ENCODE results near the gene SECTM1.
"Not testable (repeated sequence)": the region's sequence is repeated elsewhere in the genome, so short reads cannot be mapped to it uniquely, and the experiment has no call there.

The SECTM1 gene

DNA sequence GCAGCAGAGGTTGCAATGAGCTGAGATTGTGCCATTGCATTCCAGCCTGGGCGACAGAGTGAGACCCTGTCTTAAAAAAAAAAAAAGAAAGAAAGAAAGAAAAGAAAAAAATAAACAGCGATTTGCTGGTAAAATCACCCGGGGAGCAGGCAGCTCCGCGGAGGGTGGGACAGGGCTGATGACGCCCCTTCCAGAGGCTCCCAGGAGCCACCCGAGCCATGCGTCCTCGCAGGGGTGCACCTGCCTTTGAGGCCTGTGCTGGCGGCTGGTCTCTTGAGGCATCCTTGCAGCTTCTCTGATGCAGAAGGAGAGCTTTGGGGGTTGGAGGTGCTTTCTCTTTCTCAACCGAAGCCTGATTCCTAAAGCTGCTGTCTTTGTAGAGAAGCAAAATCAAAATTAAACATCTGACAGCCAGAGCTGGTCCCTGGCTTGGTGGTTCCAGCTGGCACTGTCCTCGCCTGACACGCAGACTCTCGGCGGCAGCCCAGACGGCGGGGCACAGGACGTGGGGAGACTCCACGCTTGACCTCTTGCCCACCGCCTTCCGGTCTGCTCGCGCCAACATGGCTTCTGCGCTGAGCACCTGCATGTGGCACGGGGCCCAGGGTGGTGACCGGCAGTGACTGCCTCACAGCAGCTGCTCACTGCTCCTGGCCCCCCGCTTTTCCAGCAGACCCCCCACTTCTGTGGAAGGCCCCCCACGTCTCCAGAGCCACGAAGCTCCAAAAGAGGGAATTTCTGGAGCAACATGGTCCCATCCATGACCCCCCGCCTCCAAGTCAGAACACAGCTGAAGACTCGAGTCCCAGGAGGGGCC lies 44.6 kb upstream of the SECTM1 start:
- H3K27me3 ChIP-seq (replicated peaks; ENCODE audit: control insufficient read depth, insufficient read depth, low read length), result no peaks in the 10 kb centered on the region; the same call in 1 of the 2 replicates
- no peaks in the 10 kb centered on the region for H3K36me3 ChIP-seq (ENCODE audit: control insufficient read depth, insufficient read depth, low read length)
- TF ChIP-seq, protein P1, sequence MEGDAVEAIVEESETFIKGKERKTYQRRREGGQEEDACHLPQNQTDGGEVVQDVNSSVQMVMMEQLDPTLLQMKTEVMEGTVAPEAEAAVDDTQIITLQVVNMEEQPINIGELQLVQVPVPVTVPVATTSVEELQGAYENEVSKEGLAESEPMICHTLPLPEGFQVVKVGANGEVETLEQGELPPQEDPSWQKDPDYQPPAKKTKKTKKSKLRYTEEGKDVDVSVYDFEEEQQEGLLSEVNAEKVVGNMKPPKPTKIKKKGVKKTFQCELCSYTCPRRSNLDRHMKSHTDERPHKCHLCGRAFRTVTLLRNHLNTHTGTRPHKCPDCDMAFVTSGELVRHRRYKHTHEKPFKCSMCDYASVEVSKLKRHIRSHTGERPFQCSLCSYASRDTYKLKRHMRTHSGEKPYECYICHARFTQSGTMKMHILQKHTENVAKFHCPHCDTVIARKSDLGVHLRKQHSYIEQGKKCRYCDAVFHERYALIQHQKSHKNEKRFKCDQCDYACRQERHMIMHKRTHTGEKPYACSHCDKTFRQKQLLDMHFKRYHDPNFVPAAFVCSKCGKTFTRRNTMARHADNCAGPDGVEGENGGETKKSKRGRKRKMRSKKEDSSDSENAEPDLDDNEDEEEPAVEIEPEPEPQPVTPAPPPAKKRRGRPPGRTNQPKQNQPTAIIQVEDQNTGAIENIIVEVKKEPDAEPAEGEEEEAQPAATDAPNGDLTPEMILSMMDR (IDR thresholded peaks at IDR 0.05; ENCODE audit: insufficient read depth, low read length, poor library complexity, severe bottlenecking), result no peak
- H3K4me3 ChIP-seq (replicated peaks; ENCODE audit: low read depth, low read length), result no peak overlapping the region
- no peak for DNase-seq (ENCODE audit: extremely low read depth, insufficient read length)

DNA sequence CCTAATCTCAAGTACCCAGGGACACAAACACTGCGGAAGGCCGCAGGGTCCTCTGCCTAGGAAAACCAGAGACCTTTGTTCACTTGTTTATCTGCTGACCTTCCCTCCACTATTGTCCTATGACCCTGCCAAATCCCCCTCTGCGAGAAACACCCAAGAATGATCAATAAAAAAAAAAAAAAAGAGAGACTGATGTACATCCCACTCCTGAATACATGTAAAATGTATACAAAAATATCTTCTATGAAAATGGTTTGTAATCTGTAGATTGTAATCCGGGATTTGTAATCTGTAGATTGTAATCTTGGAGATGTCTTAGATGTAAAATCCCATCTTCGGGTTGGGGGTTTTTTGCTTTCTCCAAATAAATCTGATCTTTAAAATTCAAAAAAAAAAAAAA lies 43.7 kb upstream of the SECTM1 start:
- not testable (repeated sequence) for H3K27me3 ChIP-seq (replicated peaks; ENCODE audit: control insufficient read depth, insufficient read depth, low read length); H3K4me3 ChIP-seq (replicated peaks; ENCODE audit: low read depth, low read length)

DNA sequence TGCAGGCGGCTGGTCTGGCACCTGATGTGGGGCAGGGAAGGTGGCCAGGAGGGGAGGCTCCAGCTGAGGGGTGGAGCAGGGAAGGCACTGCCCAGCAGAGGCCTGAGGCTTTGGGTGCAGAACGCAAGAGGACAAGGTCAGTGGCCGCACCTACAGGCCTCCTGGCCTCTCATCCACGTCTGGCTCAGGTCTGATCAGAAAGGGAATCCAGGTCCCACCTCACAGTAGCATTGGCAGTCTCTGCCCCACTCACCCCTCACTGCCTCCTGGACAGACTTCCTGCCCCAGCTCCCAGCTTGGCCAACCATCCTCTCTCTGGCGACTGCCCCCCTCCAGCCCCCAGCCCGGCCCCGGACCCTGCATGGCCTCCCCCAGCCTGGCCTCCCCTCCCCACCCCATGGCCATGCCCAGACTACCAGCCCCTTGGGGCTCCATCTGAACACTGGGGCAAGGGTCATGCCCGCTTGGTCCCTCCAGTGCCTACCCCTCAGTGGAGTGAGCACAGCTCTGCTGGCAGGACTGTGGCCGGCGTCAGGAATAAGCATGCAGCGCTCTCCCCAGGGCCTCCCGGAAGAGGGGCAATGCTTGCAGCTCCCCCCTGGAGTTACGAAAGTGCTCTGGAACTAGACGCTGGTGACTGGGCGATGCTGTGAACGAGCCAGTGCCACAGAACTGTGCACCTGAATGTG lies 42.6 kb upstream of the SECTM1 start:
- no peak overlapping the region for H3K4me3 ChIP-seq (replicated peaks; ENCODE audit: low read depth, low read length)
- no peaks in the 10 kb centered on the region; the same call in none of the 2 replicates for H3K27me3 ChIP-seq (replicated peaks; ENCODE audit: control insufficient read depth, insufficient read depth, low read length)
- TF ChIP-seq, protein P1 (IDR thresholded peaks at IDR 0.05; ENCODE audit: insufficient read depth, low read length, poor library complexity, severe bottlenecking), result no peak
- no peaks in the 10 kb centered on the region for H3K36me3 ChIP-seq (ENCODE audit: control insufficient read depth, insufficient read depth, low read length)
- DNase-seq (ENCODE audit: extremely low read depth, insufficient read length), result no peak

More for the DNA sequence above, 43.7 kb upstream of the SECTM1 start:
- DNase-seq (ENCODE audit: extremely low read depth, insufficient read length); H3K36me3 ChIP-seq (ENCODE audit: control insufficient read depth, insufficient read depth, low read length): not testable (repeated sequence)

DNA sequence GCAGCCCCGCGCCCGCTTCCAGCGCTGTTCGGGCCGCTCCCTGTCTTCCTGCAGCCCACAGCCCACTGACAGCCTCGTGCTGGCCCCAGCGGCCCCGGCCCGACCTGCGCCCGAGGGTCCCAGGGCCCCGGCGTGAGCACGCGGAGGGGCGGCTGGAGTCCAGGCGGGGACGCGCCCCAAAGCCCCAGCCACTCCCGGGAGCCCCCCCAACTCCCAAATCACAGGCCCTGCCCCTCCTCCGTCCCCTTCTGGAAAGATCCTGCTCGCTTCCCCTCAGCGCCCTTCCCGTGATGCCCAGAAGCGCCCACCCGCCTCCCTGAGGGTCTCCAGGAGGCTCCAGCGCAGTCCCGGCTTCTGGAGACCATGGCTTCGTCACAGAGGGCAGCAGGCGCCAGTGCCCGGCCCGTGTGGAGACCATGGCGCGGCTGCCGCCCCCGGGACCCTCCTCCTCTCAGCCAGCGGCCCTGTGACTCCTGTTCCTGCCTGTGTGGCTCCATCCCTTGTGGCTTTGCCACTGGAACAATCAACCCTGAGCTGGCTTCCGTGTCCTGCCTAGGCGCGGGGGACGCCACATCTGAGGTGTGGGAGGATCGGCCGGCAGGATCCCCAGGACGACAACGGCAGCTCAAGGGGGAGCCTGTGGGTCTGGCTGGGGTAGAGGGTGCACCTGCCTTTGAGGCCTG lies 41.9 kb upstream of the SECTM1 start:
- TF ChIP-seq, protein P1 (IDR thresholded peaks at IDR 0.05; ENCODE audit: insufficient read depth, low read length, poor library complexity, severe bottlenecking), result no peak
- H3K4me3 ChIP-seq (replicated peaks; ENCODE audit: low read depth, low read length), result no peak overlapping the region
- H3K27me3 ChIP-seq (replicated peaks; ENCODE audit: control insufficient read depth, insufficient read depth, low read length), result no peaks in the 10 kb centered on the region; the same call in none of the 2 replicates
- no peaks in the 10 kb centered on the region for H3K36me3 ChIP-seq (ENCODE audit: control insufficient read depth, insufficient read depth, low read length)
- DNase-seq (ENCODE audit: extremely low read depth, insufficient read length), result no peak

DNA sequence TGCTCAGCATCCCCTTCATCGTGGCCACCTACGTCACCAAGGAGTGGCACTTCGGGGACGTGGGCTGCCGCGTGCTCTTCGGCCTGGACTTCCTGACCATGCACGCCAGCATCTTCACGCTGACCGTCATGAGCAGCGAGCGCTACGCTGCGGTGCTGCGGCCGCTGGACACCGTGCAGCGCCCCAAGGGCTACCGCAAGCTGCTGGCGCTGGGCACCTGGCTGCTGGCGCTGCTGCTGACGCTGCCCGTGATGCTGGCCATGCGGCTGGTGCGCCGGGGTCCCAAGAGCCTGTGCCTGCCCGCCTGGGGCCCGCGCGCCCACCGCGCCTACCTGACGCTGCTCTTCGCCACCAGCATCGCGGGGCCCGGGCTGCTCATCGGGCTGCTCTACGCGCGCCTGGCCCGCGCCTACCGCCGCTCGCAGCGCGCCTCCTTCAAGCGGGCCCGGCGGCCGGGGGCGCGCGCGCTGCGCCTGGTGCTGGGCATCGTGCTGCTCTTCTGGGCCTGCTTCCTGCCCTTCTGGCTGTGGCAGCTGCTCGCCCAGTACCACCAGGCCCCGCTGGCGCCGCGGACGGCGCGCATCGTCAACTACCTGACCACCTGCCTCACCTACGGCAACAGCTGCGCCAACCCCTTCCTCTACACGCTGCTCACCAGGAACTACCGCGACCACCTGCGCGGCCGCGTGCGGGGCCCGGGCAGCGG lies 41.2 kb upstream of the SECTM1 start:
- TF ChIP-seq, protein P1 (IDR thresholded peaks at IDR 0.05; ENCODE audit: insufficient read depth, low read length, poor library complexity, severe bottlenecking), result no peak
- Histone ChIP-seq H3K4me3 (replicated peaks; ENCODE audit: low read depth, low read length) (no peak overlapping the region), H3K27me3 (replicated peaks; ENCODE audit: control insufficient read depth, insufficient read depth, low read length) (no peaks in the 10 kb centered on the region; the same call in none of the 2 replicates), H3K36me3 (ENCODE audit: control insufficient read depth, insufficient read depth, low read length) (no peaks in the 10 kb centered on the region)
- DNase-seq (ENCODE audit: extremely low read depth, insufficient read length), result no peak

All from GM06990 (cell line).